HG03103 (cell line): Measurements from ENCODE around the gene STX11.

Experiments used
- ATAC-seq: cut with Tn5 transposase; IDR thresholded peaks from one replicate; pipeline ENCODE4 v1.9.1; 2021; ENCODE audit warnings: low read depth; ENCODE audit not compliant: unreplicated experiment

STX11 gene

DNA sequence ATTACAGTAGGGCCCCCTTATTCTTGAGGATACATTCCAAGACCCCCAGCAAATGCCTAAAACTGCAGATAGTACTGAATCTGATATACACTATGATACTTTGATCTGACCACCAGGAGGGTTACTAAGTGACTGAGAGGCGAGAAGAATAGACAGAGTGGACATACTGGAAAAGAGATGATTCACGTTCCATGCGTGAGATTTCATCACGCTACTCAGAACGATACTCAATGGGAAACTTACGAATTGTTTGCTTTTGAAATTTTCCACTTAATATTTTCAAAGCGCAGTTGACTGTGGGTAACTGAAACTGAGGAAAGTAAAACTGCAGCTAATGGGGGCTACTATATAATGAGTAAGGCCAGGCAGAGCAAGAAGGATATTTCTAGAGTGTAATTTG lies 60.8 kb downstream of the STX11 start:
- ATAC-seq: no peak

DNA sequence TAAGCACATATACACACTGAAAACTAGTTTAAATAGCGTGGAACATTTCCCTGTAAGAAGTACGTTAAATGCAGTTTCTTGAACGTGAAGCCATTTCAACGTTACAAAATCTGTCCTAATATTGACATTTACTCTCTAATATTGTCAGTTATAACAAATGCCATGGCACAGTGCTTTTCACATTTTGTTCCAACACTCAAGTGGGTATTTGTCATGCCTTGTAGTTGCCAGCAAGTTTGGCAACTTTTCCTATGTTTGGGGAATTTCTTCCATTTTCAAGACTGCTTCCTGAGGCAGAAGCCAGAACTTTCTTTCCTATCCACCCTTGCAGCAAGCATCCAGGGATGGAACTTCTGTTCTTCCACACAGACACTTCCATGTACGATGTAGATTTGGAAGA lies 63.0 kb downstream of the STX11 start:
- ATAC-seq: no peak

DNA sequence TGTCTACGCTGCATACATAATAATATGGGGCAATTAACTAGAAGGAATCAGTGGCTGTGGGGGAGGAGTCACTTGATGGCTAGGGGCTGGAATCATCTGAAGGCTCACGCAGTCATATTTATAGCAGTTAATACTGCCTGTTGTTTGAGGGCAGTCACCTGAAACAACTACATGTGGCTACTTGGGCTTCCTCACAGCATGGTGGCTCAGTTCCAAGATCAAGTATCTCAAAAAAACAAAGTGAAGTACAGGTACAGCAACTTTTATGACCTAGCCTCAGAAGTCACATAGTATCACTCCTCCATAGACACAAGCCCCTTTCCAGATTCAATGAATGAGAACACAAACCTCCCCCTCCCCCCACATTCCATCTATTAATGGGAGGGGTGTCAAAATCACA lies 63.7 kb downstream of the STX11 start:
- ATAC-seq: no peak

DNA sequence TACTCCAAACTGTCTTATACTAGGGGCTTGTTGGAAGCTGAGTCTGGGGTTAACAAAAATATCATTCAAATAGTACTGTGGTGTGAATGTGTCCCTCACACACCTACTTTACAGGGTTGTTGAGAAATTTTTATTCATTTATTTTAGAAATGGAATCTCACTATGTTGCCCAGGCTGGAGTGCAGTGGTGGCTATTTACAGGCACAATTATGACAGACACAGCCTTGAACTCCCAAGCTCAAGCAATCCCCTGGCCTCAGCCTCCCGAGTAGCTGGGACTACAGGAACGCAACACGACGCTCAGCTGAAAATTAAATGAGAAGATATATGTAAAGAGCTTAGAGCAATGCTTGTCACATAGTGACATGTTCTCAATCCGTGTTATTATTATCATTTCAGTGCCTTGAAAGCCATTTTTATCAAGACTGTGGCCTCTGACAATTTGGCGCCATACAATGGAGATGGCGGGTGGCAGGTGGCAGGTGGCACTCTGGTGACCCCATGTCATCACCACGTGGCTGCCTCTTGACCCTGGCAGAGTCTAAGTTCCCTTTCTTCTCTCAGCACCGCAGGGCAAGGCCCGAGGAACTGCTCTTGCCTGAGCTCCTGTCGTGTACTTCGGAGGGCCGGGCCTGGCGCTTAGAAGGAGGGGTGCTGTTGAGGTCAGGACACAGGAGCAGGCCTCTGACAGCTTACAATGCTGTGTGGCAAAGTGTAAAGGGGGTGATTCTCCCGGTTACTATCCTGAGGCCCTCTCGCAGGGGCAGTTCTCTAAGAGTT lies 64.5 kb downstream of the STX11 start:
- ATAC-seq: no peak

DNA sequence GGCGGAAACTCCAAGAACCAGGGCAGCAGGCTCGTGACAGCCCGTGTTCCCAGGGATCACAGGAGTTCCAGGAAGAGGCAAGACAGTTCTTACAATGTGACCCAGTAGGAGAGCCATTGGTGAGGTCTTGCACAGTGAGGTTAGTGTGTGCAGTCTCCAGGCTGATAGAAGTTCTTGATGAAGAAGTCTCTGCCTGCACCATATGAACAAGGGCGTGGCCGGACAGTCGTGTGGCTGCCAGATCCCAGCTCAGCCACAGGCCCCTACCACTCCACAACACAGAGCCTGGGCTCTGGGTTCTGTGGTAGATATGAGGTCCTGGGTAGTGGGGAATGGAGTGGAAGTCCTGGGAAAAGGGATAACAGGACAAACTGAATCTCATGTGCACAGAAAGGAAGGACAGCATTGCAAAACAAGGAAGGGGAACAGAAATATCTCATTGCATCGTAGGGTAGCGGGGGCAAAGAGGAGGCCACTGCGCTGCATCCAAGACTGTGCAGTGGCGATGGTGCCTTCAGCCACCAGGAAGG lies 65.2 kb downstream of the STX11 start:
- ATAC-seq: no peak

DNA sequence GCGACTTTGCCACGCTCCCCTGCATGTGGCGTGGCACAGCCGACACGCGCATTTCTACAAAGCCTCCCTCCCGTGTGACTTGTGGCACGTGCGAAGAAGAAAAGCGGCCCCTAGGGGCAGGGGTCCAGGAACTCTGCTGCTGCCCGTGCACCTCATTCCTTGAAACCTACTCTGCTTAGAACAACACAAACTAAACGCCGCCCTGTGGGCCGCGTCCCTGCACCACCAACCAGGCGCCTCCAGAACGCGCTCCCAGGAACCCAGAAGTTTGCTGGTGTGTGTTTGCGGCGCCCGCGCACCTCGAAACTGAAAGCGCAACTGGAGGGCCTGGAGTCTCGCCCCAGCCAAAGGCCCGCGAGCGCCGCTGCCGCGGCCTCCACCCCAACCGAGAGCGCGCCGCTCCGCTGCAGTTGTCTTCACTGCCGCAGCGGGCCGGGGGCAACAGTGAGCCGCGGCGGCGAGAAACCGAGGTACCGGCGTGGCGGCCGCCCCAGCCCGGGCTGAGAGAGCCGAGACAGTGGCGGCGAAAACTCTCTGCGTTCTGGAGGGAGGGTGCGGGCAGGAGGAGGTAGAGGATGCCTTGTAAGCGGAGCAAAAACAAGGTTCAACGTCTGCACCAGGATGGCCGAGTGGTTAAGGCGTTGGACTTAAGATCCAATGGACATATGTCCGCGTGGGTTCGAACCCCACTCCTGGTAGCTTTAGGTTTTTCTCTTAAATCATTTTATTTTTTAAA lies 65.8 kb downstream of the STX11 start:
- ATAC-seq: peak; percentile 86

DNA sequence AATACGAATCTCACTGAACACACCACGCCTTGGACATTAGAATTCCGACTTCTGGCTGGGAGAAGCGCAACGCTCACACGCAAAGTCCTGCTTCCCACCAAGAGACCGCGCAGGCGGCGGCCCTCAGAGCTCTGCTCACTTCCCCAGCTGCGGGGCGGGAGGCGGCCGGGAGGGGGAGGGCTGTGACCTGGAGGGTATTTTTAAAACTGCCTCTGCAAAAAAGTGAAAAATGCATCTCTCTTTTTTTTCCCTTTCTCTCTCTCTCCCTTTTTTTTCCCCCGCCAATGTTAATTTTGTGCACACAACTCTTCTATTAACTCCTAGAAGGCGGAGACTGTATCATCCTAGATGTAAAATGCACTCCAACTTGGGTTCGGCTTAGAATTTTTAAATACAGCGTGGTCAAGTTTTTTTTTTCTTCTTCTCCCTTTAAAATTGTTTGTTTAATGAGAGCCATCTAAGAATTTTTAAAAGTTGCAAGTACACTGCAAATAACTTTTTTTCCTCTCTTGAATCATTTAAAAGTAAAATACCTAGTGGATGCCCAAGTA lies 66.4 kb downstream of the STX11 start:
- ATAC-seq: peak; percentile 30

DNA sequence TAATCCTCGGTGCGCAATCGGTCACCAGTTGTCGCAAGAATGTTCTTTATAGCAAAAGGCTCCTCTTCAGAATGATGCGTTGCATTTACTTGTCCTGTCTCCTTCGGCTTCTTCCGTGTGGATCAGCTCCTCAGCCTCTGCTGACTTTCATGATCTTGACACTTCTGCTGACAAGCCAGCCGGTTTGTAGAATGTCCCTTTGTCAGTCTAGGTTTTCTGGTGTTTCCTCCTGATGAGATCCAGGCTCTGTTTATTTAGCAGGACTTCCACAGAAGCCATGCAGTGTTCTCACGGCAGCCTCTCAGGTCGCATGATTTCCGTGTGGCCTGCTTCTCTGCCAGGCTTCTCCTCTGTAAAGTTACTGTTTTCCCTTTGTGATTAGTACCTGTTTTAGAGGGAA lies 66.9 kb downstream of the STX11 start:
- ATAC-seq: no peak

DNA sequence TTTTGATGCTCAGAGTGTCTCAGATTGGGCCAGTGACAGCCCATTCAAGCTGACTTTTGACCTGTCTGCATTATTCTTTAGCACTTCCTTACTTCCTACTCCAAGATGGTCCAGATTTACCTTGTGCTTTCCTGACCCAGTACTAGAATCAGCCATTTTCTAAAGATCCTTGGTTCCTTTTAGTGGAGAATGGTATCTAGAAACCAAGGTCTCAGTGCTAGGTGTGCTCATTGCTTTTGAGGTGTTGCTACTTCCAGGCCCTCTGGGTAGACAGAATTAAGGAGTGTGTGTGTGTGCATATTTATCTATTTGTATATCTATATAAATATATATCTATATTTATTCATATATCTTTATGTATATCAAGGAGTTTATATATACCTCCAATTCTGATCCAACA lies 67.5 kb downstream of the STX11 start:
- ATAC-seq: no peak

DNA sequence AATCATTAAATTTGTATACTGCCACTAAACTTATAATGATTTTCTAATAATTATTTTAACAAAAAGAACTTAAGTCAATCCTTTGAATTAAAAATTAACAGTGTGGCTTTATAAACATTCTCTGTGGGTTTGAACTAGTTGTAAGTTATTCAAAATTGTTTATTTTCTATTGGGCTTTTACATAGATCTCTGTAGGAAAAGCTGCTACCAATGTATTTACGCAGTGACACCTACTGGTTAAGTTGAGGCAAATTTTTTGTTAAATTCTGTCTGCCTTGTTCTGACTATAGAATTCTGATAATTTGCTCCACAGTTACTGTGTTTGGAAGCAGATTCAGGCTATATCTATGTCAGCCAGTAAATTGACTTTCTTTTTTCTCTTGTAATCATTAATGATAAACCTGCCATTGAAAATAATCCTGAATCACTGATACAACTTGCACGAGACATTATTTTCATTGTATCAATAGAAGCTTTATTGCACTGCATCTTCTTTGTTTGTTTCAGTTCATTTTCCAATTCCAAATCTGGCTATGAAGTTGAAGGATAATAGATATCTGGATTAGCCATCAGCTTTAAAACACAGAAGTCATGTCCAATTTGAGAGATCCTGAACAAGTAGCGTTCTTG lies 68.9 kb downstream of the STX11 start:
- ATAC-seq: no peak

DNA sequence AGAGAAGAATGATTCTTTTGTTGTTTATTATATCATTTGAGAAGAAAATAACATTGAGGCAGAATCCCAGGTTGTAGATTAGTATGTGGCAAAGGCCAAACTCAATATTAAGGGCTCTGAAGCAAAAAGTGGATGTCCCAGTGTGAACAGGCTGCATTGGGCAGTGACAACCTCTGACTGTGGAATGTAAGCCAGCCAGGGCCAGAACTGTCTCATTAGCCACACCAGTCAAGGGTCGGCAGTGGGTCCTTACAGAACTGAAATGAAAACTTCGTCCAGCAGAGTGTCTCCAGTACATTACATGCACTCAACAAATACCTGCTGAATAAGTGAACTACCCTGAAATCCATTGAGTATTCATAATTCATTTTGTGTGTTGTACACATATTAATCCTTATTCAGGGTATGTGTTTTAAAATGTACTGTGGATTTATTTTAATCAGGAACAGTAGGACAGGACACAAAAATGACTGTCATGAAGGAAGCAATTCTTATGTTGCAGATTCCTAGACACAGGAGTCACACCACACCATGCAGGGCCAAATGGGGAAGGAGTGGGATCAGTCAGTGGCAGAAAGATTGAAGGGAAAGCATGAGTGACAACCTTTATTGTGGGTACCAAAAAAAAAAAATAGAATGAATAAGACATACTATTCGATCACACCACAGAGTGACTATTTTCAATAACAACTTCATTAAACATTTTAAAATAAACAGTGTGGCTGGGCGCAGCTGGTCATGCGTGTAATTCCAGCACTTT lies 69.9 kb downstream of the STX11 start:
- ATAC-seq: no peak

DNA sequence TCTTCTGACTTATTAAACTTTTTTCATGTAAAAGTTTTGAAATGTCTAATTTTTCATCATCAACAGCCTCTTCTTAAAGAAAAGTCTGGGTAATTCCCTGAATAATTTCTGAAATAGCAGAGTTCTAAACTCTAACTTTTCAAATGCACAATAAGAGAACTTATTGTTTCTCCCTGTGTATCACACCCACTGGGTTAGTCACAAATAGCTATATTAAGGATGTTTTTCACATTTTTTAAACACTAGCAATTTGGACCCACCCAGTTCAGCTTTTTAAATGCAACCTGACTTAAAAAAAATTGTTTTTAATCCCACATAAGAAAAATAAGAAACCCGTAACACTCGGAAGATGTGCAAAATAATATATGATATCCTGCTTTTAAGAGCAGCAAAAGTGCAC lies 73.4 kb downstream of the STX11 start:
- ATAC-seq: no peak

DNA sequence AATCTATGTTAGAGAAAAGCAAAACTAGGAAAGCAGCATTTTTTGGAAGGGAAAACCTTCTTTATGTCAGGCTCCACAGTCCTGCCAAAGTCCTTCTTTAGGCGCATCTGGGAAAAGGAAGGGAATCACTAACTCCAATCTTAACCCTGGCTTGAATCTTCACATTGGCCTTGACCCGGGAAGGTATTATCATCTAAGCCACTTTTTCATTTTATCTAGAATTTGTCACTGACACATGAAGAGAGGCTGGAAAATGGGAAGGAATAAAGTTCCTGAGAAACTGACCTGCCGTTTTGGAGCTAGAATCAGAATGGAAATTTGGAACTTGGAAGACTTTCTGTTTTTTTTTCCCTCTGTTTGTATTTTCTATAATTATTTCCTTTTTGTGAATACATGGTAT lies 81.4 kb downstream of the STX11 start:
- no peak for ATAC-seq

DNA sequence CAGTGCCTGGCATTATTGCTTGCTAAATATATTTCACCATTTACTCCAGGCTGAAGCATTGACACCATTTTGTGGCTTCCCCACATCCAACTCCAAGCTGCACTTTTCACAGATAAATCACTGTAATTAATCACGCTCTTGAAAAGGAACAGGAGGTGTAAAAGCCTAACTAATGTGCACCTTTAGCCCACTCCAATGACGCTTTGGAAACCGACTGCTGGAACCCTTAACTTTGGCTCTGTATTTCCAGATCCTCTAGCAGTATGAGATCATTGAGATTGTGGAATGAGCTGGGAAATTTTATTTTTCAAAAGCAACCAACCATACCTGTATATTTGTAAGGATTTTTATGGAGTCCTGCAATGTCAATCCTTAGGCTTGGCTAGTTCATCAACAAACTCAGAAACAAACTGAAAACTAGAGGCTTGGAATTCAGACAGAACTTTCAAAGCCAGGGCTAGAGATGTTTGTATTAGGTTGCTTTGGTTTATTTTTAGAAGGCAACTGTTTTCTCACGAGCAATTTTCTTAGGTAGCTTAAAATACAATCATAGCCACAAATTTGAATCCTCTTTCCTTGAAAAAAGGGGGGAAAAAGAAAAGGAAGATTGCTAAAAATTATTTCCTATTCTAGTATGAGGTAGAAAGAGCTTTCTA lies 82.0 kb downstream of the STX11 start:
- ATAC-seq: no peak

DNA sequence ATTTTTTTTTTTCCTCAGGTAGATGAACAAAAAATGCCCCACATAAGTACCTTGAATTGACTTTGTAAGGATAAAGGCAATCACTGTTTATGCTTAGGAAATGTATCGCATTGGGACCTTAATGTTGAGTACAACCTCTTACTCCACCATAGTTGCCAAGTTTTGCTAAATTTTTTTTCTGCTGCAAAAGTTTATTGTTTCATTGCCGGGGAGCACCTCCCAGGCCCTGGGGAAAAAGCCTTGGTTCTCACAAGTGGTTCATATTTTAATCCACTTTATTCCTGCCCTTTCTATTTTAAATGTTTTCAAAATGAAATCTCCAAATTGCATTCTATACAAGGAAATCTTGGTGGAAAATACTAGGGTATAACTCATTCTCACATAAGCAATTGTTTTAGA lies 82.5 kb downstream of the STX11 start:
- ATAC-seq: no peak

DNA sequence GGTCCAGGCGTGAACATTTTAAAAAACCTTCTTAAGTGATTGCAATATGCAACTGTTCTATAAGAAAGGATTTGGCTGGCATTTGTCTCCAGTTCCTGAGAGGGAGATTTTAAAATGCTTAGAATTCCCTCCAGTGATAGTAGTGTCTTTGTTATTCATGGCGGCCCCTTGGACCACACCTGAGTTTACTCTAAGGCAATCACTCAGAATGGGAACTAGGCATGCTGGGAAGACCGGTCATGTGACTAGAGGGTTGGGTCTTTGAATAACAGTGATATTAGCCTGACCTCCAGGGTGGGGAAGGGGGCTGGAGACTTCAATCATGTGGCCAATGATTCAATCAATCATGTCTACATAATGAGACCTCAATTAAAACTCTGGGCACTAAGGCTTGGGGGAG lies 84.1 kb downstream of the STX11 start:
- no peak for ATAC-seq

DNA sequence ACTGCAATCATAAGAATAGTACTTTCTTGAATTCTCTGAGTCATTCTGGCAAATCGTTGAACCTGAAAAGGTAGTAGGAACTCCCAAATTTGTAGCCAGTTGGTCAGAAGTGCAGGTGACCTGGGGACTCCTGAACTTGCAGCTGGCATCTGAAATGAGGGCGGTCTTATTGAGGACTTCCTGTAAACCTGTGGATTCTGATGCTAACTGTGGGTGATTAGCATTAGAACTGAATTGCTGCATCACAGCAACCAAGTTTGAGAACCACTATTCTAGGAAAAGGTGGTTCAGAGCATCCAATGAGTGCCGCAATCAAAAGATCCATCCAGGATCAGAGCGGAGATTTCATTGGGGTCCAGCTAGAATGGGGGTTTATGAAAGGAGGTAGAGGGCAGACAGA lies 84.6 kb downstream of the STX11 start:
- no peak for ATAC-seq
